NCI-H524 treated with DMSO at 0.1 percent for 48 hours (cell line): ENCODE results near the gene SLC18B1.

Source experiments
- DNase-seq: peaks from one replicate; lab custom pipeline; 2025; lab: John Stamatoyannopoulos, UW

Gene SLC18B1

DNA sequence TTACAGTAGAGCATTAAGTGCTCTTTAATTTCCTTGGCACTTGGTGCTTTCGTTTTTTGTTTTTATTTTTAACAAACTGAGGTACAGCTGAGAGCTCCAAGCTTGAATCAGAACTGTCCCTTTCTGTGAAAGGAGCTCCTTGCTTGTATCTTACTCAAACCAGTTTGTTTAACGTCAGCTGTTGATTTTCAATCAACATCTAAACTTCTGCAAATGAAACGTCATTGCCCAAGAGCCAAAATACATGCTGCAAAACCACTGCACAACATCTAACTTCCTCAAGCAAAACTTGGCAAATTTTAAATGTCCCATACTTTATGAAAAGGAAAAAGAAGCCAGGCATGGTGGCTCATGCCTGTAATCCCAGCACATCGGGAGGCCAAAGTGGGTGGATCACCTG, 55.9 kb downstream of the SLC18B1 start:
- DNase-seq, result no peak

DNA sequence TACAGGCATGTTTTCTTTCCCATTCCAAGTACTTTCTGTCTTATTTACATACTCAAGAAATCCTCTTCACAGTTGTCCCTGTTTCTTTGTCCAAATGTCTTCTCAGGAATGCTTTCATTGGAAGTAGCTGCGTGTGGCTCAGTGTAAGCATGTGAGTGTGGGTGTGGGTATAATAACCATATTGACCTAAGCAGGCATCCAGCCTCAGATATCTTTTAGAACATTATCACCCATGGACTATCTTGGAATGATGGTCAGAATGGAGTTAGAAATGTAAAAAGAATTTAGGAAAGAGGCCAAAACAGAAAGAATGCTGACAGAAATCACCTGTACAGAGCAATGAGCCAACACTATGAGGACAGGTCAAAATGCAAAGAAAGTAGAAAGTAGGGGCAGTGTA, 57.2 kb downstream of the SLC18B1 start:
- DNase-seq, result no peak

DNA sequence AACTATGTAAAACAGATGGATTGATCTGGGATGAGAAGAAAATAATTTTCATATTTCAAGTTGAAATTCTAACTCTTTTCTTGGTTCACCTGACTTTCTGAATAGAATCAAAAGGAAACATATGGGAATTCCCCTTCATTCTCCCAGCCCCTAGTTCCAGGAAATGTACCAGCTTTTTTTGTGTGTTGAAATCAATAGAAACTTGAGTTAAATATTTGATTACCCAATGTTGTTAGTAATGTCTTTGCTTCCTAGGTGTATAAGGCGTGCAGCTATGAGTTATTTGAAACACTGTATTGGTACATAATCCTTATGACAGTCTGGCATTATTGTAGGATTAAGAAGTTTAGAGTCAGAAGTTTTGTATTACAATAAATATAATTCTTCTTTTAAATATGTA, 62.2 kb downstream of the SLC18B1 start:
- DNase-seq, result no peak

DNA sequence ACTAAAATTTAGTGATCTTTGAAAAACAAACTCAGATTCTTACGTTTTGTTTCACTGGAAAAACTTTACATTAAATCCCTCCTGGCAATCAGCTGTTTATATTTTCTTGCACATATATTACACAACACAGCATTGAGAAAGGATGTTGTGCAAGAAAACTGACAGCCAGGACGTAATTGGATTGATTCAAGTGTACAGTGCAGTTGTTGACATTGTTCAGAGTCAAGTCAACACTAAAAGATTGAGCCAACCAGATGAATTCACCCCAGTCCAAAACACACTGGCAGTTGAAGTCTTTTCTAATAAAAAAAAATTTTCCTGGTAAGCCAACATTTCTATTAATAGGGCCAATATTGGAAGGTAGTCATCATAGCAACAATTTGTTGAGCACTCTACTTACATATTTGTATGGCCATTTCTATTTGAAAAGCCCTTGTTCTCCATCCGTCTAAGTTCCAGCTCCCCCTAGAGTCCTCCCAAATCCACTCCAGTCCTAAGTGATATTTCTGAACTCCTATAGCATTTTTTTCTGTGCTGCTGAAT, 63.7 kb downstream of the SLC18B1 start:
- DNase-seq, result no peak

DNA sequence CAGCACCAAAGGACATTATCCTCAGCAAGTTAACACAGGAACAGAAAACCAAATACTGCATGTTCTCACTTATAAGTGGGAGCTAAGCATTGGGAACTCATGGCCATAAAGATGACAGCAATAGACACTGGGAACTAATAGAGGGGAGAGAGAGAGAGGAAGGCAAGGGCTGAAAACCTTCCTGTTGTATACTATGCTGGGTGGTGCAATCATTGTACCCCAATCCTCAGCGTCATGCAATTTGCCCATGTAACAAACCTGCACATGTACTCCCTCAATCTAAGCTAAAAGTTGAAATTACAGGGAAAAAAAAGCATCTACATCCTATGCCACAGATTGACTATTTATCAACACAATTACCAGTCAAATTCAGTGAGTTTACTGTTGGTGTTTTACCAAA, 64.6 kb downstream of the SLC18B1 start:
- DNase-seq, result no peak

DNA sequence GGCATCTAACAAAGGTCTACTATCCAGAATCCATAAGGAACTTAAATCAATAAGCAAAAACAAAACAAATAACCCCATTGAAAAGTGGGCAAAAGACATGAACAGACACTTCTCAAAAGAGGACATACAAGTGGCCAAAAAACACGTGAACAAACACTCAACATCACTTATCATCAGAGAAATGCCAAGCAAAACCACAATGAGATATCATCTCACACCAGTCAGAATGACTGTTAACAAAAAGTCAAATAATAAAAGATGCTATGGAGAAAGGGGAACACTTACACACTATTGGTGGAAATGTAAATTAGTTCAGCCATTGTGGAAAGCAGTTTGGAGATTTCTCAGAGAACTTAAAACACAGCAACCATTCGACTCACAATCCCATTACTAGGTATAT, 65.2 kb downstream of the SLC18B1 start:
- DNase-seq, result no peak

DNA sequence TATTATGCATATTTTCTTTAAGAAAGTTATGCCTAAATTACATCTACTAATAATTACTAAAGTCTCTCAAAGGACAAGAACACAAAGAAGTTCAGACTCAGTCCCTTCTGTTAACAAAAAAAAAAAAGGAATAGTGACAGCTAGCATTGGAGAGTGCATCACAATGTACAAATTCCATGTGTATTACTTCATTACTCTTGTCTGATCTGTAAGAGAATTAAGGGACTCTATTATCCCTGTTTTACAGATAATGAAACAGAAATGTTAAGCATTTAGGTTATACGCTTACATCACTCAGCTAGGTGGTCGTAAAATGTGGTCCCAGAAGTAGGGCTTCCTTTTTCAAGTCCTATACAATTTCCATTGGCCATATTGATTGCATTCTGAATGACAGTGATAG, 67.4 kb downstream of the SLC18B1 start:
- DNase-seq, result no peak

DNA sequence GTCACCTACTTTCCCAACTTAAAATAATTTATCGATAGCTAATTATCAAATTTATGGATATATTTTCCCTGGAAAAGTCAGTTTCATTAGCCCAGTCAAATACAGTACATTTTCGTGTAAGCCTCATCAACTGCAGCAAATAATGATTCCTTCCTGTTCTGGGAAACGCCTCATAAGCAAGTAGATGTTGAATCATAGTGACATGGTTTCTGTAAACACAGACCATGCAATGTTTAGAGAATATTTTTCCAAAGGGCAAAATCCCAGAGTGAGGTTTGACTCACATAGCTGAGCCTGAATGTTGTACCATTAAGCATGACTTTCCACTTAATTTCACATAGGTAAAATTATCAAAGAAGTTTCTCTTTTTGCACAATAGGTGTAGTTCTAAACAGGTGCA, 67.9 kb downstream of the SLC18B1 start:
- DNase-seq, result no peak

DNA sequence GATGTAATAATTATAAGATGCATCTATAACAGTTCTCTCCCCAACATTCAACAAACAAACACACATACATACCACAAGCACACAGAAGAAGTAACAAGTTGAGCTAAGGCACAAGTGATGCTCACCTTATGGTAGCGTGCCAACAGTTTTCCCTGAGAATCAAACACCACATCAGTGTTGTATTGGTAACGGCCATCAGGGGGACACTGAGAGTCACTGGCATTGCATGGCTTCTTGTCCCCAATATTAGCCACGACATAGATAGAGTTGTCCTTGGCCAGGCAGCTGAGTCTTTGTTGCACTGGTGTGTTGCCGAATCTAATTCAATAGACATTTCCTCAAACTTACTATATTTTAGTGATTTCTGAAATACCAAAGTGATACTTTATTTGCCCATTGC, 69.8 kb downstream of the SLC18B1 start:
- no peak for DNase-seq

DNA sequence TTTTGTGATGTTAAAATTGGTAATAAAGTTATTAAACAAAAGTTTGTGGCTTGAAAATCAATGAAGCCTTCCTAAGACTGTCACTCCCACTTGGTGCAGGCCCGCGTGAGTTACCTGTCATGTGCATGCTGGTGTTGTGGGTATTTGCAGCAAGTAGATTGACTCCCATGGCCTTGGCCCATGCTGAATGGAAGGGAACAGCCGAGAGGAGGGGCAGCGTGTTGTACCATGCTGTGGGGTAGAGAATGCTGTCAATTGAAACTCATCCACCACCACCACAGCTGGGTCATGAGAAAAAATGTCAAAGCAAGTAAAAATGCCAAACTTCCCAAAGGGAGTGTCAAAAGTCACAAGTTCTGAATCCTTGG, 71.8 kb downstream of the SLC18B1 start:
- DNase-seq, result no peak

DNA sequence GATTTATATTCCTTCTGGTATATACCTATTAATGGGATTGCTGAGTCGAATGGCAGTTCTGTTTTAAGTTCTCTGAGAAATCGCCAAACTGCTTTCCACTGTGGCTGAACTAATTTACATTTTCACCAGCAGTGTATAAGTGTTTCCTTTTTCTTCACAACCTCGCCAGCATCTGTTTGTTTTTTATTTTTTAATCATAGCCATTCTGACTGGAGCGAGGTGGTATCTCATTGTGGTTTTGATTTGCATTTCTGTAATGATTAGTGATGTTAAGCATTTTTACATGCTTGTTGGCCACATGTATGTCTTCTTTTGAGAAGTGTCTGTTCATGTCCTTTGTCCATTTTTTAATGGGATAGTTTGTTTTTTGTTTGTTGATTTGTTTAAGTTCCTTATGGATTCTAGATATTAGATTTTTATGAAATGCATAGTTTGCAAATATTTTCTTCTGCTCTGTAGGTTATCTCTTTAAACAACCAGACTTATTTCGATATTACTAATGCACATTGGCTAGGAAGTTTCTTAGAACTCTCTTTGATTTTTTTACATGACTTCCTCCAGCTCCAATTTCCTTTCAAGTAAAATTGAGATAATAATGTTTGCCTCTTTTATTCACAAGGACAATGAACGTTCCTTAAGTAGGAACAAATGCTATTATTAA, 72.4 kb downstream of the SLC18B1 start:
- no peak for DNase-seq

DNA sequence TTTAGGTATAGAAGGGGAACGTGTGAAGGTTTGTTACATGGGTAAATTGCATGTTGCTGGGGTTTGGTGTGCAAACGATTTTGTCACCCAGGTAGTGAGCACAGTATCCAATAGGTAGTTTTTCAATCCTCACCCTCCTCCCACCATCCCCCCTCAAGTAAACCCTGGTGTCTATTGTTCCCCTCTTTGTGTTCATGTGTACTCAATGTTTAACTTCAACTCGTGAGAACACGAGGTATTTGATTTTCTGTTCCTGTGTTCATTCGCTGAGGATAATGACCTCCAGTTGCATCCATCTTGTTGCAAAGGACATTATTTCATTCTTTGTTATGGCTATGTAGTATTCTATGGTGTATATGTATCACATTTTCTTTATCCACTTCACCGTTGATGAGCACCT, 73.0 kb downstream of the SLC18B1 start:
- no peak for DNase-seq

DNA sequence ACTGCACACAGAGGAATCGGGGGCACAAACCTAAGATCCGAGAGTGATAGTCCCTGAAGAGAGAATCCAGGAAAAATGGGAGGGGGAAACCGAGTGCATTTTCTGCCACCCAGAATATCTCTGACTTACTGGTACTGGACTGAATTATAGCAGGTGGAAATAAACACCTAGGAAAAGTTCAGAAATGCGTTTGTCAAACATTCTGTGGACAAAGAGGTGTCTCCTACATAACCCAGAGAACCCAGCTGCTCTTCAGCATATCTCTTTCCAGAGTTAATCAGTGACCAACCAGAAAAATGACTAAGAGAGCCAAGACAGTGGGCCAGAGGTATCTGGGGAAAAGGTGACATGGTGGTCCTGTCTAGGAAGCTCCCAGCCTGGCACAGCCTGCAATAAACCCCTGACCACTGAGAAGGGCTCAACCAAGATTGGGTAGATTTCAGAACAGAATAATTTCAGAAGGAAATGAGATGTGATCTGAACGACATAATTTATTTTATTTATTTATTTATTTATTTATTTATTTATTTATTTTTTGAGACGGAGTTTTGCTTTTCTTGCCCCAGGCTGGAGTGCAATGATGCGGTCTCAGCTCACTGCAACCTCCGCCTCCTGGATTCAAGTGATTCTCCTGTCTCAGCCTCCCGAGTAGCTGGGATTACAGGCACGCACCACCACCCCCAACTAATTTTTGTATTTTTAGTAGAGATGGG, 78.5 kb downstream of the SLC18B1 start:
- no peak for DNase-seq
